H9 (cell line): Measurements from ENCODE around the gene C11orf16. TPM values are rescaled to one million over a fixed set of nuclear protein-coding genes. Genes with fewer than 3 reads are reported as not detected.

Experiments
- DNase-seq: peaks from one replicate; pipeline ENCODE4 v3.0.0-alpha.2; 2017
- H2AFZ ChIP-seq: one replicate; pipeline ENCODE4 v1.6.1; 2013; ENCODE audit warnings: mild to moderate bottlenecking, low read length, control low read depth, moderate library complexity
- H2AK5ac ChIP-seq: 2 replicates; pipeline ENCODE4 v1.6.1; 2013; ENCODE audit warnings: low read length, control low read depth, mixed read lengths; ENCODE audit not compliant: insufficient read length
- H2BK120ac ChIP-seq: one replicate; pipeline ENCODE4 v1.6.1; 2013; ENCODE audit warnings: low read depth, mild to moderate bottlenecking, low read length, control low read depth, inconsistent platforms; ENCODE audit not compliant: poor library complexity, severe bottlenecking
- H2BK12ac ChIP-seq: 2 replicates; pipeline ENCODE4 v1.6.1; 2013; ENCODE audit warnings: low read length, control low read depth, mixed read lengths, low read depth; ENCODE audit not compliant: insufficient read length
- H2BK15ac ChIP-seq: 2 replicates; pipeline ENCODE4 v1.6.1; 2013; ENCODE audit warnings: low read depth, low read length, control low read depth
- H2BK20ac ChIP-seq: one replicate; pipeline ENCODE4 v1.6.1; 2013; ENCODE audit warnings: low read depth, mild to moderate bottlenecking, low read length, control low read depth, inconsistent platforms; ENCODE audit not compliant: poor library complexity, severe bottlenecking
- H2BK5ac ChIP-seq: 2 replicates; pipeline ENCODE4 v1.6.1; 2013; ENCODE audit warnings: low read length, control low read depth, mixed read lengths; ENCODE audit not compliant: insufficient read length
- H3K14ac ChIP-seq: 2 replicates; pipeline ENCODE4 v1.6.1; 2013; ENCODE audit warnings: low read length, control low read depth; ENCODE audit not compliant: insufficient read depth
- H3K18ac ChIP-seq: 2 replicates; pipeline ENCODE4 v1.6.1; 2013; ENCODE audit warnings: low read depth, mild to moderate bottlenecking, mixed read lengths, low read length, control low read depth; ENCODE audit not compliant: insufficient read length
- H3K23ac ChIP-seq: 2 replicates; pipeline ENCODE4 v1.6.1; 2013; ENCODE audit warnings: low read length, control low read depth, mixed read lengths, low read depth; ENCODE audit not compliant: insufficient read length
- H3K23me2 ChIP-seq: 2 replicates; pipeline ENCODE4 v1.6.1; 2013; ENCODE audit warnings: low read depth, mild to moderate bottlenecking, mixed read lengths, low read length, control low read depth; ENCODE audit not compliant: insufficient read length, poor library complexity, severe bottlenecking
- H3K27ac ChIP-seq: 2 replicates; pipeline ENCODE4 v1.5.1; 2013; ENCODE audit warnings: low read length, control low read depth, mixed read lengths, low read depth; ENCODE audit not compliant: insufficient read length
- H3K27me3 ChIP-seq: 2 replicates; pipeline ENCODE4 v1.6.1; 2013; ENCODE audit warnings: low read length, control low read depth, inconsistent platforms; ENCODE audit not compliant: insufficient read depth
- H3K4ac ChIP-seq: 2 replicates; pipeline ENCODE4 v1.6.1; 2013; ENCODE audit warnings: low read depth, mild to moderate bottlenecking, control low read depth, inconsistent platforms, low read length, moderate library complexity
- H3K4me1 ChIP-seq: 2 replicates; pipeline ENCODE4 v1.6.1; 2013; ENCODE audit warnings: low read length, control low read depth, inconsistent platforms; ENCODE audit not compliant: insufficient read depth
- H3K4me2 ChIP-seq: 2 replicates; pipeline ENCODE4 v1.6.1; 2013; ENCODE audit warnings: low read length, control low read depth, mixed read lengths; ENCODE audit not compliant: insufficient read length, insufficient read depth
- H3K56ac ChIP-seq: 2 replicates; pipeline ENCODE4 v1.6.1; 2013; ENCODE audit warnings: low read depth, mild to moderate bottlenecking, mixed read lengths, low read length, control low read depth; ENCODE audit not compliant: insufficient read length
- H3K79me1 ChIP-seq: 2 replicates; pipeline ENCODE4 v1.6.1; 2013; ENCODE audit warnings: low read depth, mild to moderate bottlenecking, moderate library complexity, low read length, control low read depth, inconsistent platforms; ENCODE audit not compliant: insufficient read depth, poor library complexity, severe bottlenecking
- H3K79me2 ChIP-seq: 2 replicates; pipeline ENCODE4 v1.6.1; 2013; ENCODE audit warnings: low read length, control low read depth, inconsistent platforms; ENCODE audit not compliant: insufficient read depth
- H3K9ac ChIP-seq: 2 replicates; pipeline ENCODE4 v1.6.1; 2013; ENCODE audit warnings: low read length, control low read depth, mixed read lengths; ENCODE audit not compliant: insufficient read length; ENCODE audit errors: extremely low read depth
- H3K9me3 ChIP-seq: one replicate; pipeline ENCODE4 v1.6.1; 2013; ENCODE audit warnings: low read depth, low read length, inconsistent platforms; ENCODE audit not compliant: control insufficient read depth
- H3T11ph ChIP-seq: one replicate; pipeline ENCODE4 v1.6.1; 2013; ENCODE audit warnings: mild to moderate bottlenecking, low read length, control low read depth, inconsistent platforms
- H4K20me1 ChIP-seq: one replicate; pipeline ENCODE4 v1.6.1; 2013; ENCODE audit not compliant: control insufficient read depth, insufficient read length, insufficient read depth
- H4K5ac ChIP-seq: 2 replicates; pipeline ENCODE4 v1.6.1; 2013; ENCODE audit warnings: low read depth, mild to moderate bottlenecking, mixed read lengths, low read length, control low read depth; ENCODE audit not compliant: insufficient read length
- H4K8ac ChIP-seq: replicated peaks from 2 replicates; pipeline ENCODE4 v1.6.1; 2013; ENCODE audit warnings: low read length, control low read depth, mixed read lengths, low read depth; ENCODE audit not compliant: insufficient read length
- H4K91ac ChIP-seq: 2 replicates; pipeline ENCODE4 v1.6.1; 2013; ENCODE audit warnings: low read depth, mild to moderate bottlenecking, moderate library complexity, mixed read lengths, low read length, control low read depth; ENCODE audit not compliant: insufficient read length
- H3K27ac Mint-ChIP-seq, 3 experiments: 2 replicates in 2 of 3; 3 replicates in 1 of 3; pipeline ENCODE4 v1.8.0; 2020 to 2021; ENCODE audit warnings: mixed read lengths in 3 of 3, mild to moderate bottlenecking in 1 of 3, moderate library complexity in 1 of 3
- H3K27me3 Mint-ChIP-seq: 2 replicates; pipeline ENCODE4 v1.8.0; 2021; ENCODE audit warnings: low read depth, mild to moderate bottlenecking, moderate library complexity, mixed read lengths
- H3K36me3 Mint-ChIP-seq, 3 experiments: 2 replicates in 2 of 3; 3 replicates in 1 of 3; pipeline ENCODE4 v1.8.0; 2020 to 2021; ENCODE audit warnings: low read depth in 3 of 3, mixed read lengths in 3 of 3; ENCODE audit not compliant: insufficient read depth in 1 of 3
- H3K4me1 Mint-ChIP-seq, 2 experiments: 2 replicates each; pipeline ENCODE4 v1.8.0; 2020; ENCODE audit warnings: mixed read lengths in 2 of 2
- H3K4me3 Mint-ChIP-seq, 2 experiments: 2 replicates in 1 of 2; 3 replicates in 1 of 2; pipeline ENCODE4 v1.8.0; 2020 to 2021; ENCODE audit warnings: mild to moderate bottlenecking in 2 of 2, mixed read lengths in 2 of 2, moderate library complexity in 1 of 2
- H3K9me3 Mint-ChIP-seq, 2 experiments: 2 replicates in 1 of 2; 3 replicates in 1 of 2; pipeline ENCODE4 v1.8.0; 2020; ENCODE audit warnings: mild to moderate bottlenecking in 2 of 2, mixed read lengths in 2 of 2, moderate library complexity in 1 of 2
- WGBS: extraction: QIAGEN DNeasy Blood & Tissue Kit; methylation state at CpG from one replicate; pipeline ENCODE4 v1.1.7; 2013; ENCODE audit warnings: missing lambda C conversion rate, low lambda C conversion rate, mixed read lengths; ENCODE audit not compliant: insufficient read length; ENCODE audit errors: extremely low coverage; 5-methylcytosine and 5-hydroxymethylcytosine counted together
- total RNA-seq: library from RNA; stranded (reverse); gene quantifications from 2 replicates; pipeline ENCODE4 v1.2.1, GENCODE V29; 2021
- TF ChIP-seq, protein P1 (sequence below): fragments of 200-600 bp; sonication (generic); conservative IDR thresholded peaks from 3 replicates; pipeline ENCODE4 v1.8.0; 2021; ENCODE audit warnings: antibody characterized with exemption, mild to moderate bottlenecking

The C11orf16 gene
- total RNA-seq, 1 experiment from 2014 or later: 0.15 TPM

DNA sequence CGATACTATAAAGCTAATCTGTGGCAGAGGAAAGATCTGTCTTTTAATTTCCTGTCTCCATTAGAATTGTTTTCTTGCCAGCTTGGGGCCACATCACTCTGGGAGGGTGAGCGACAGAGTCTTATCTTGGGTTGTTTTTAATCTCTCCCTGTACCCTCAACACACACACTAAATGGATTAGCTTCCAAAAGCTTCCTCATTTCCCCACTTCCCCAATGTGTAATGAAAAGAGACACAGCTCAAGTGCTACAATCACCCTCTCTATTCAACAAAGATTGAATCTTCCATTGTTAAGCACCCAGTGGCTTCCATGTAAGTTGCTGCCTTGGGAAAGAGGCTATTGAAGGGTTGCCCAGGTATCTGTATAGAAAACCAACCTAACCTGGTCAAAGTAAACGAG, 16.1 kb upstream of the C11orf16 start:
- H3K4me1 ChIP-seq: no peaks in the 10 kb centered on the region
- no peak overlapping the region for H4K8ac ChIP-seq
- no peak overlapping the region for H3K9ac ChIP-seq
- no peak overlapping the region for H2BK20ac ChIP-seq
- H3K79me2 ChIP-seq: no peaks in the 10 kb centered on the region
- no peaks in the 10 kb centered on the region for H3K9me3 ChIP-seq
- peaks cover 3% of the 10 kb centered on the region for H4K20me1 ChIP-seq
- Mint-ChIP-seq H3K4me3 (no peak overlapping the region), H3K27me3 (no peaks in the 10 kb centered on the region), H3K36me3 (peaks cover 1 to 35% (median 2%) of the 10 kb centered on the region in 3 experiments; a peak in 6 of 7 replicates), H3K4me1 (peaks cover 6 to 7% of the 10 kb centered on the region in 2 experiments; a peak in 3 of 4 replicates), H3K27ac (peak overlapping the region in 1 of 3 experiments; percentile 24; a peak in 2 of 7 replicates), H3K9me3 (no peaks in the 10 kb centered on the region; a peak in 2 of 5 replicates)
- H3K79me1 ChIP-seq: no peaks in the 10 kb centered on the region
- TF ChIP-seq, protein P1, sequence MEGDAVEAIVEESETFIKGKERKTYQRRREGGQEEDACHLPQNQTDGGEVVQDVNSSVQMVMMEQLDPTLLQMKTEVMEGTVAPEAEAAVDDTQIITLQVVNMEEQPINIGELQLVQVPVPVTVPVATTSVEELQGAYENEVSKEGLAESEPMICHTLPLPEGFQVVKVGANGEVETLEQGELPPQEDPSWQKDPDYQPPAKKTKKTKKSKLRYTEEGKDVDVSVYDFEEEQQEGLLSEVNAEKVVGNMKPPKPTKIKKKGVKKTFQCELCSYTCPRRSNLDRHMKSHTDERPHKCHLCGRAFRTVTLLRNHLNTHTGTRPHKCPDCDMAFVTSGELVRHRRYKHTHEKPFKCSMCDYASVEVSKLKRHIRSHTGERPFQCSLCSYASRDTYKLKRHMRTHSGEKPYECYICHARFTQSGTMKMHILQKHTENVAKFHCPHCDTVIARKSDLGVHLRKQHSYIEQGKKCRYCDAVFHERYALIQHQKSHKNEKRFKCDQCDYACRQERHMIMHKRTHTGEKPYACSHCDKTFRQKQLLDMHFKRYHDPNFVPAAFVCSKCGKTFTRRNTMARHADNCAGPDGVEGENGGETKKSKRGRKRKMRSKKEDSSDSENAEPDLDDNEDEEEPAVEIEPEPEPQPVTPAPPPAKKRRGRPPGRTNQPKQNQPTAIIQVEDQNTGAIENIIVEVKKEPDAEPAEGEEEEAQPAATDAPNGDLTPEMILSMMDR: no peak
- H3K4ac ChIP-seq: no peak overlapping the region
- H4K5ac ChIP-seq: no peak overlapping the region
- H2BK5ac ChIP-seq: no peak overlapping the region
- H3K27me3 ChIP-seq: no peaks in the 10 kb centered on the region
- H2BK12ac ChIP-seq: no peak overlapping the region
- no peak overlapping the region for H3K56ac ChIP-seq
- H3K23me2 ChIP-seq: no peaks in the 10 kb centered on the region
- H3K18ac ChIP-seq: no peak overlapping the region
- WGBS: no CpG with 5 or more reads among the region's 3 CpGs
- no peak overlapping the region for H2AK5ac ChIP-seq
- H2AFZ ChIP-seq: no peak overlapping the region
- no peak overlapping the region for H2BK120ac ChIP-seq
- H3K27ac ChIP-seq: no peak overlapping the region
- no peak for DNase-seq
- H3K4me2 ChIP-seq: no peak overlapping the region
- H3K14ac ChIP-seq: no peak overlapping the region
- H3T11ph ChIP-seq: no peak overlapping the region
- H4K91ac ChIP-seq: no peak overlapping the region
- H2BK15ac ChIP-seq: no peak overlapping the region
- H3K23ac ChIP-seq: no peak overlapping the region
